Liver (tissue), 9 donors: Measurements from ENCODE around the gene BRI3. TPM values are rescaled to one million over a fixed set of nuclear protein-coding genes. Genes with fewer than 3 reads are reported as not detected.

ENCODE experiments used
- DNase-seq: peaks from one replicate; pipeline ENCODE4 v3.0.0-alpha.2; 2017; ENCODE audit warnings: low spot score
- H3K27ac ChIP-seq, 2 donors: one replicate each; pipeline ENCODE4 v1.7.0; 2013; ENCODE audit warnings: inconsistent platforms in 2 of 2, low read length in 2 of 2, control low read depth in 1 of 2, low read depth in 1 of 2, mild to moderate bottlenecking in 1 of 2
- H3K27me3 ChIP-seq, 4 donors: one replicate each; pipeline versions ENCODE4 v1.6.1 to v1.7.0; 2013; ENCODE audit warnings: low read length in 3 of 4, inconsistent platforms in 1 of 4, mild to moderate bottlenecking in 1 of 4, moderate library complexity in 1 of 4; ENCODE audit not compliant: control insufficient read depth in 4 of 4, insufficient read depth in 4 of 4
- H3K36me3 ChIP-seq, 4 donors: one replicate each; pipeline versions ENCODE4 v1.6.1 to v1.7.0; 2013; ENCODE audit warnings: low read length in 3 of 4, mild to moderate bottlenecking in 3 of 4, low read depth in 1 of 4, moderate library complexity in 1 of 4; ENCODE audit not compliant: control insufficient read depth in 4 of 4, insufficient read depth in 3 of 4
- H3K4me1 ChIP-seq, 4 donors: one replicate each; pipeline versions ENCODE4 v1.6.1 to v1.7.0; 2013; ENCODE audit warnings: low read length in 3 of 4, mild to moderate bottlenecking in 3 of 4, moderate library complexity in 1 of 4; ENCODE audit not compliant: control insufficient read depth in 4 of 4, insufficient read depth in 4 of 4
- H3K4me3 ChIP-seq, 3 donors: one replicate each; pipeline versions ENCODE4 v1.6.1 to v1.7.0; 2013; ENCODE audit warnings: low read length in 3 of 3, control low read depth in 1 of 3, low read depth in 1 of 3, mild to moderate bottlenecking in 1 of 3
- H3K9ac ChIP-seq, 2 donors: one replicate each; pipeline ENCODE4 v1.7.0; 2013; ENCODE audit warnings: low read length in 2 of 2, mild to moderate bottlenecking in 2 of 2, moderate library complexity in 2 of 2, control low read depth in 1 of 2, low read depth in 1 of 2
- H3K9me3 ChIP-seq, 4 donors: one replicate each; pipeline versions ENCODE4 v1.6.1 to v1.7.0; 2013; ENCODE audit warnings: low read length in 3 of 4; ENCODE audit not compliant: control insufficient read depth in 4 of 4
- FOXA1 ChIP-seq: IDR thresholded peaks from 2 replicates; pipeline ENCODE4 v1.6.1; 2016; ENCODE audit warnings: antibody characterized with exemption
- FOXA2 ChIP-seq: IDR thresholded peaks from 2 replicates; pipeline ENCODE4 v1.6.1; 2016; ENCODE audit warnings: antibody characterized with exemption
- HNF4A ChIP-seq, 2 donors: conservative IDR thresholded peaks; 2 replicates each; pipeline ENCODE4 v1.6.1; 2016; ENCODE audit warnings: antibody characterized with exemption in 2 of 2, mild to moderate bottlenecking in 2 of 2
- RAD21 ChIP-seq, 2 donors: IDR thresholded peaks; 2 replicates each; pipeline ENCODE4 v1.6.1; 2016; ENCODE audit warnings: antibody characterized with exemption in 2 of 2, mild to moderate bottlenecking in 2 of 2
- RXRA ChIP-seq, 2 donors: IDR thresholded peaks; 2 replicates each; pipeline ENCODE4 v1.6.1; 2017 to 2018; ENCODE audit warnings: antibody characterized with exemption in 2 of 2, mild to moderate bottlenecking in 1 of 2
- YY1 ChIP-seq: IDR thresholded peaks from 2 replicates; pipeline ENCODE4 v1.6.1; 2016; ENCODE audit warnings: antibody characterized with exemption, mild to moderate bottlenecking
- WGBS: extraction: QIAGEN DNeasy Blood & Tissue Kit; methylation state at CpG from one replicate; pipeline ENCODE4 v1.1.7; 2013; 5-methylcytosine and 5-hydroxymethylcytosine counted together
- polyA plus RNA-seq, 2 donors: library from polyadenylated mRNA; stranded (reverse) in 1 of 2; unstranded in 1 of 2; fragments of 200-250 nt in 1 of 2; fragments of >200 nt in 1 of 2; fragmentation: Nextera tagmentation in 1 of 2; extraction: Ambion mirVana in 1 of 2; gene quantifications; one replicate each; pipeline versions ENCODE4 v1.2.1 to v1.2.3, GENCODE V29; 2013 to 2015
- total RNA-seq, 2 donors: library from RNA; depleted of rRNA; stranded (reverse); fragments of >200 nt; gene quantifications; one replicate each; pipeline ENCODE4 v1.2.3, GENCODE V29; 2014
- TF ChIP-seq, protein P1 (sequence below): IDR thresholded peaks from 2 replicates; pipeline ENCODE4 v1.6.1; 2016; ENCODE audit warnings: antibody characterized with exemption, mild to moderate bottlenecking
- TF ChIP-seq, protein P2 (sequence below): IDR thresholded peaks from 2 replicates; pipeline ENCODE4 v1.6.1; 2016; ENCODE audit warnings: antibody characterized with exemption
- TF ChIP-seq, protein P3 (sequence below): fragments of 150-350 bp; IDR thresholded peaks from 2 replicates; pipeline ENCODE4 v1.5.1; 2017; ENCODE audit warnings: improper control_type of control experiment, low read depth, low read length; ENCODE audit not compliant: missing input control
- TF ChIP-seq, protein P4 (sequence below): IDR thresholded peaks from 2 replicates; pipeline ENCODE4 v1.6.1; 2016; ENCODE audit warnings: antibody characterized with exemption
- TF ChIP-seq, protein P5 (sequence below): IDR thresholded peaks from 2 replicates; pipeline ENCODE4 v1.6.1; 2016; ENCODE audit warnings: antibody characterized with exemption
- donor health status: healthy.
- donor health status: healthy.
- donor health status: healthy.
- donor health status: healthy.
- donor health status: healthy.

The BRI3 gene
- total and polyA plus RNA-seq, 4 donors = 14.0 to 80.4 (median 49.7) TPM

DNA sequence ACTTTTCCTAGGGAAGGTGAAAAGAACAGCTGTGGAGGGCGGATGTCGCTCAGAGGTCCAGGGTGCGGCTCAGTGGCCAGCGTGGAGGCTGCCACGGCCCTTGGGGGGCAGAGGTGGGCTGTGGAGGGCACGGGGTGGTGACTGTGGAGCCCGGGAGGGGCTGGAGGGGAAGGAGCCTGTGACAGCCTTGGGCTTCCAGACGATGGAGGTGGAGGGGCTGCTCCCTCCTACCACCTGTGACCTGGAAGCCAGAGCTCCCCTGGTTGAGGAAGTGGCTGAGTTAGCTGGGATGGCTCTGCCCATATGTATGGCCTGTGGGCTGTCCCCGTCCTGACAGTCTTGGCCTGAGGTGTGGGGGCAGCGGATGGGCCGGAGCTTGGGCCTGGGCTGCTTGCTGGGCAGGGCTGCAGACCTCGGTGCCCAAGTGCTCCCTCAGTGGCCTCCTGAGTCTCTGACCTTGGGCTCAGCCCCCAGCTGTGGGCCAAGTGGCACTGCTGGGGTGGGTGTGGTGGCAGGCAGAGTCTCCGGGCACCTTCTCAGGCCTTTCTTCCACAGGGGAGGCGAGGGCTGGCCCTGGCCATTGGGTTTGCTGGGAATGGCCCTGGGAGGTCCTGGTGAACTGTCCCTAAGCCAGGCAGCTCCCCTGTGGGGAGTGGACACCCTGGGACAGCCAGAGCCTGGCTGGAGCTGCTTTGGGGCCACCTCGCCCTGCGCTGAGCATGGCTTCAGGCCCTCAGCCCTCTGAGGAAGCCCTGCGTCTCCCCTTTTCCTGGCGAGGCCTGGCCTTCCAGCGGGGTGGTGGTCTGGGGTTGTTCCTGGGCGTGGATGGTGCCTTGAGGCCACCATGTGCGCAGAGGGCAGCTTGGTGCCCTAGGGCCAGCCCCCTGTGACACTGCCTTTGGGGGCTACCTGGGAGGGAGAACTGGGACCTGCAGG is 3.9 kb downstream of the BRI3 start:
- TF ChIP-seq YY1 (no peak), FOXA1 (no peak)
- TF ChIP-seq, protein P1, sequence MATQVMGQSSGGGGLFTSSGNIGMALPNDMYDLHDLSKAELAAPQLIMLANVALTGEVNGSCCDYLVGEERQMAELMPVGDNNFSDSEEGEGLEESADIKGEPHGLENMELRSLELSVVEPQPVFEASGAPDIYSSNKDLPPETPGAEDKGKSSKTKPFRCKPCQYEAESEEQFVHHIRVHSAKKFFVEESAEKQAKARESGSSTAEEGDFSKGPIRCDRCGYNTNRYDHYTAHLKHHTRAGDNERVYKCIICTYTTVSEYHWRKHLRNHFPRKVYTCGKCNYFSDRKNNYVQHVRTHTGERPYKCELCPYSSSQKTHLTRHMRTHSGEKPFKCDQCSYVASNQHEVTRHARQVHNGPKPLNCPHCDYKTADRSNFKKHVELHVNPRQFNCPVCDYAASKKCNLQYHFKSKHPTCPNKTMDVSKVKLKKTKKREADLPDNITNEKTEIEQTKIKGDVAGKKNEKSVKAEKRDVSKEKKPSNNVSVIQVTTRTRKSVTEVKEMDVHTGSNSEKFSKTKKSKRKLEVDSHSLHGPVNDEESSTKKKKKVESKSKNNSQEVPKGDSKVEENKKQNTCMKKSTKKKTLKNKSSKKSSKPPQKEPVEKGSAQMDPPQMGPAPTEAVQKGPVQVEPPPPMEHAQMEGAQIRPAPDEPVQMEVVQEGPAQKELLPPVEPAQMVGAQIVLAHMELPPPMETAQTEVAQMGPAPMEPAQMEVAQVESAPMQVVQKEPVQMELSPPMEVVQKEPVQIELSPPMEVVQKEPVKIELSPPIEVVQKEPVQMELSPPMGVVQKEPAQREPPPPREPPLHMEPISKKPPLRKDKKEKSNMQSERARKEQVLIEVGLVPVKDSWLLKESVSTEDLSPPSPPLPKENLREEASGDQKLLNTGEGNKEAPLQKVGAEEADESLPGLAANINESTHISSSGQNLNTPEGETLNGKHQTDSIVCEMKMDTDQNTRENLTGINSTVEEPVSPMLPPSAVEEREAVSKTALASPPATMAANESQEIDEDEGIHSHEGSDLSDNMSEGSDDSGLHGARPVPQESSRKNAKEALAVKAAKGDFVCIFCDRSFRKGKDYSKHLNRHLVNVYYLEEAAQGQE = no peak
- TF ChIP-seq, protein P2, sequence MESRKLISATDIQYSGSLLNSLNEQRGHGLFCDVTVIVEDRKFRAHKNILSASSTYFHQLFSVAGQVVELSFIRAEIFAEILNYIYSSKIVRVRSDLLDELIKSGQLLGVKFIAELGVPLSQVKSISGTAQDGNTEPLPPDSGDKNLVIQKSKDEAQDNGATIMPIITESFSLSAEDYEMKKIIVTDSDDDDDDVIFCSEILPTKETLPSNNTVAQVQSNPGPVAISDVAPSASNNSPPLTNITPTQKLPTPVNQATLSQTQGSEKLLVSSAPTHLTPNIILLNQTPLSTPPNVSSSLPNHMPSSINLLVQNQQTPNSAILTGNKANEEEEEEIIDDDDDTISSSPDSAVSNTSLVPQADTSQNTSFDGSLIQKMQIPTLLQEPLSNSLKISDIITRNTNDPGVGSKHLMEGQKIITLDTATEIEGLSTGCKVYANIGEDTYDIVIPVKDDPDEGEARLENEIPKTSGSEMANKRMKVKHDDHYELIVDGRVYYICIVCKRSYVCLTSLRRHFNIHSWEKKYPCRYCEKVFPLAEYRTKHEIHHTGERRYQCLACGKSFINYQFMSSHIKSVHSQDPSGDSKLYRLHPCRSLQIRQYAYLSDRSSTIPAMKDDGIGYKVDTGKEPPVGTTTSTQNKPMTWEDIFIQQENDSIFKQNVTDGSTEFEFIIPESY = no peak
- TF ChIP-seq, protein P3, sequence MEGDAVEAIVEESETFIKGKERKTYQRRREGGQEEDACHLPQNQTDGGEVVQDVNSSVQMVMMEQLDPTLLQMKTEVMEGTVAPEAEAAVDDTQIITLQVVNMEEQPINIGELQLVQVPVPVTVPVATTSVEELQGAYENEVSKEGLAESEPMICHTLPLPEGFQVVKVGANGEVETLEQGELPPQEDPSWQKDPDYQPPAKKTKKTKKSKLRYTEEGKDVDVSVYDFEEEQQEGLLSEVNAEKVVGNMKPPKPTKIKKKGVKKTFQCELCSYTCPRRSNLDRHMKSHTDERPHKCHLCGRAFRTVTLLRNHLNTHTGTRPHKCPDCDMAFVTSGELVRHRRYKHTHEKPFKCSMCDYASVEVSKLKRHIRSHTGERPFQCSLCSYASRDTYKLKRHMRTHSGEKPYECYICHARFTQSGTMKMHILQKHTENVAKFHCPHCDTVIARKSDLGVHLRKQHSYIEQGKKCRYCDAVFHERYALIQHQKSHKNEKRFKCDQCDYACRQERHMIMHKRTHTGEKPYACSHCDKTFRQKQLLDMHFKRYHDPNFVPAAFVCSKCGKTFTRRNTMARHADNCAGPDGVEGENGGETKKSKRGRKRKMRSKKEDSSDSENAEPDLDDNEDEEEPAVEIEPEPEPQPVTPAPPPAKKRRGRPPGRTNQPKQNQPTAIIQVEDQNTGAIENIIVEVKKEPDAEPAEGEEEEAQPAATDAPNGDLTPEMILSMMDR = no peak
- Histone ChIP-seq H3K27ac (peak overlapping the region; percentile 83 to 87), H3K4me3 (peak overlapping the region in 1 of 3 donors; percentile 88), H3K9me3 (no peaks in the 10 kb centered on the region), H3K9ac (peak overlapping the region in 1 of 2 donors; percentile 62), H3K36me3 (peaks cover 0 to 5% (median 2%) of the 10 kb centered on the region in 4 donors), H3K27me3 (no peaks in the 10 kb centered on the region), H3K4me1 (peaks cover 35 to 68% (median 51%) of the 10 kb centered on the region in 4 donors)
- 81% methylated on average over 21 of the region's 21 CpGs for WGBS
- no peak for DNase-seq

DNA sequence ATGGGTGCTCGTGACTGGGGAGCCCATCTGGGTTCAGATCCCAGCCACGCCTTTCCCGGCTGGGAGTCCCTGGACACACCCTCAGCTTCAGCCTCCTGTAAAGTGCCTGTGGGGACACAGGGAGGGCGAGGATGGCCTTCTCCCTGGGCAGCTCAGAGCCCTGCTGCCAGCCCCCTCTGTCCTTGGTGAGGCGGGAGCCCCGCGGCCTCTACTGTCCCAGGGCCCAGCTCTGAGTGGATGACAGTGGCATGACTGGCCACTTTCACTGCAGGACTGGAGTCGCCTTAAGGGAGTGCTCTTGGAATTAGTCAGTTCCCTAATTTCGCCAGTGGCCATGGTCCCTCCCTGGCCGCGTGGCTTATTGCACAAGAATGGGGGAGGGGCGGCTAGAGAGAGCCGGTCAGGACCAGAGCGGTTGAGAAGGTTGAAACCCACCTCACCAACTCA is 4.6 kb downstream of the BRI3 start:
- Histone ChIP-seq H3K9me3 (no peaks in the 10 kb centered on the region), H3K27ac (peak overlapping the region; percentile 83 to 87), H3K4me3 (no peak overlapping the region), H3K36me3 (peaks cover 0 to 5% (median 2%) of the 10 kb centered on the region in 4 donors), H3K4me1 (peaks cover 34 to 65% (median 50%) of the 10 kb centered on the region in 4 donors), H3K27me3 (no peaks in the 10 kb centered on the region), H3K9ac (peak overlapping the region in 1 of 2 donors; percentile 62)
- WGBS = 48% methylated on average over 14 of the region's 14 CpGs
- DNase-seq = peak; percentile 64
- no peak for TF ChIP-seq FOXA2
- TF ChIP-seq, protein P4, sequence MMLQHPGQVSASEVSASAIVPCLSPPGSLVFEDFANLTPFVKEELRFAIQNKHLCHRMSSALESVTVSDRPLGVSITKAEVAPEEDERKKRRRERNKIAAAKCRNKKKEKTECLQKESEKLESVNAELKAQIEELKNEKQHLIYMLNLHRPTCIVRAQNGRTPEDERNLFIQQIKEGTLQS = no peak
- TF ChIP-seq, protein P5, sequence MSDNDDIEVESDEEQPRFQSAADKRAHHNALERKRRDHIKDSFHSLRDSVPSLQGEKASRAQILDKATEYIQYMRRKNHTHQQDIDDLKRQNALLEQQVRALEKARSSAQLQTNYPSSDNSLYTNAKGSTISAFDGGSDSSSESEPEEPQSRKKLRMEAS = peak; percentile 82
- peak in 1 of 2 donors; percentile 35 for TF ChIP-seq HNF4A (conservative IDR thresholded peaks at IDR 0.05)
- peak; percentile 35 to 47 for TF ChIP-seq RXRA (IDR thresholded peaks at IDR 0.05)
- TF ChIP-seq, protein P2 = no peak
- TF ChIP-seq, protein P3 = no peak
- TF ChIP-seq RAD21 (IDR thresholded peaks at IDR 0.05) = peak in 1 of 2 donors; percentile 37
- TF ChIP-seq, protein P1 = peak; percentile 11
